ENCODE results near the gene ZNF652.
A peak's percentile ranks its signal among the peaks of the same experiment; 100 is the strongest.
"Not testable (repeated sequence)": the region's sequence is repeated elsewhere in the genome, so short reads cannot be mapped to it uniquely, and the experiment has no call there.

ZNF652 gene

DNA sequence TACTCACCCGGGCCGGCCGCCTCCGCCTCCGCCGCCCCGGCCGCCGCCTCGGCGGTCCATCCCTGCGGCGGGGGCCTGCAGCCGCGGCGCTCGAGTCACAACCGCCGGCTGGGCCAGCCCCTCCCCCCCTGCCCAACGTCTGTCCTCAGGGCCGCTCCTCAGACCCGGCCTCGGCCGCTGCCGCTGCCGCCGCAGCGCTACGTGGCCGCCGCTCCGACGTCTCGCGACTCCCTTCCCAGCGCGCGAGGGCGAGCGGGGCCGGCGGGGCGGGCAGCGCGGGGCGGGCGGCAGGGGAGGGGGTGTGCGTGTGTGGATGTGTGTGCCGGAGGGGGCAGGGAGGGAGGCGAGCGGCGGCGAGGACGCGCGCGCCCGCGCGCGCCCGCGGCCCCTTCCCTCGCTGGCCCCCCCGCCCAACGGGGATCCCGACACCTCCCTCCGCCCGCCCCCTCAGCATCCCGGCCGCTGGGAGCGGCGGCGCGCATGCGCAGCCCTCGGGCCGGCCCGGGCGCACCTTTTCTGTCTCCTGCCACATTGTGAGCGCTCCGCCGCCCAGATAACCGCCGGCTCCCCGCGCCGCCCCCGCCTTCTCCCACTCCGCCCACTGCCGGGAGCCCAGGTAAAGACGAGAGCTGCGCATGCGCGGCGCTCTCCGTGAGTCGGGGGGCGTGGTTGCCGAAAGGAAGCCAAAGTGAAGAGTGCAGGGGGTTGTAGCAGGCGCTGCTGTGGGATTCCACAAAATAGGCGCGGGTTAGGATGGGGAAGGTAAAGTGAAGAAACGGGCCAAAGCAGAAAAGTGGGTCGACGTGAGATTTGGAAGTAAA, at the start of gene ZNF652:
Gene ZNF652, minus strand, starts transcription at position 349 of the 821 bp plus-strand sequence. CDS start 44,525 bp downstream, outside the sequence.
- no peak for DNase-seq (ENCODE audit: low read depth, low spot score)

DNA sequence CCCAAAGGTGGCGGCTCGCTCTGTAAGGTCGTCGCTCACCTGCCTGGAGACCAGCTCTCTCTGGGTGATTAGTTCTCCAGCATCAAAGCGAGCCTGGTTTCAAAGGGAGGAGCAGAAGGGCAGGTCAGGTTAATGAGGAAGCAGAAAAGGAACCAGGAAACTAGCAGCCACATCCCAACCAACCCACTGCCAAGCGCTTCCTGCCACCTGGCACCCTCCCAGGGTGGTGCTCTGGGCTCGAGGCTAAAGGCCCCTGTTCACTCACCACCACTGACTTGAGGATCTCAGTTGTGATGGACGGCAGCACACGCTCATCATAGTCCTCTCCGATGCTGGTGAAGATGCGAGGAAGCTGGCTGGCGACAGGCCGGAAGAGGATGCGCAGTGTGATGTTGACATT, 47.0 kb upstream of the ZNF652 start:
- DNase-seq (ENCODE audit: low read depth, low spot score), result no peak

GRCh38 chr17:49407981-49408501, 46.0 kb upstream of the ZNF652 start:
- DNase-seq (ENCODE audit: low read depth, low spot score), result peak; percentile 47

GRCh38 chr17:49407086-49407485, 45.0 kb upstream of the ZNF652 start:
- no peak for DNase-seq (ENCODE audit: low read depth, low spot score)

DNA sequence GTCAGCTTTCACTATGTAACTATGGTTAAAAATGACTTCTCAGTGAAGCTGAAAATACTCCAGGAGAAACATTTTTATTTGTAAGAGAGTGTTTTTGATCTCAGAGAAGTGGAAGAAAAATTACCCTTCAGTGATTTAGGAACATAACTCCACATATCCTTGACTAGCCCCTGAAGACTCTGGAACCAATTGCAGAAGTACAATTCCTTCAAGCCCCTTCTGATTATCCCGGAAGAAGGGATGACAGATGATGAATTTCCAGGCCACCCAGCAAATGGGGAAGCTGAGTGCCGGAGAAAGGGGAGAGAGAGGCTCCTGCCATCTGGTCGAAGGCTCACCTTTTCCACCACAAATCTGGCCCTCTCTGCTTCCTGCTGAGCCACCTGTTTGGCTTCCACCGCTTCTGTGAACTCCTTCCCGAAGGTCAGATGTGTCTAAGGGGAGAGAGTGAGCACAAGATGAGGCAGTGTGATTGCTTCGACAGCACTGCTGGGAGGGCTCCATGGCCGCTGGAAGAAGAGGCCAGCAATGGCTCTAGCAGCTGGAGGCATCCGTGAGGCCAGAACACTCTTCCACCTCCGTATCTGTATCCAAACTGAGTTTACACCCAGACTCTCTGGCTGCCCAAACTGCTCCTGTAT, 44.5 kb upstream of the ZNF652 start:
- DNase-seq (ENCODE audit: low read depth, low spot score), result no peak

- DNase-seq (ENCODE audit: low read depth, low spot score), result no peak
Measured at GRCh38 chr17:49404906-49405305, 42.9 kb upstream of the ZNF652 start.

DNA sequence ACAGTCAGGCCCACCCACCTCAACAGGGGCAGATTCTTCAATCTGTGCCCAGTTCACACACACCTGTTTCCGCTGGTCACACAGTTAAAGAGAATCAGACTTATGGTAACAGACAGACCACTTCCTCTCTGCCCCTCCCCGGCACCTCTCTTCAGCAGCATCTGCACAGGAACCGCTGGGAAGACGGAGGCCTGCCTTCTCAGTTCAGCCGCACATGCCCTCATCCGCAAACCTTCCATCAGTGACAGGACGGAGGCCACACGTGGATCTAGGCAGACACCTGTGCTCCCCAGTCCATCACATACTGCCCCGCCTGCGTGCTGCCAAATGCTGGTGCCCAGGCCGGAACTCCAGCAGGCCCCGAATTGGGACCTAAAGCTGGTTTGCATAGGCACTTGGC, 42.3 kb upstream of the ZNF652 start:
- DNase-seq (ENCODE audit: low read depth, low spot score), result no peak

- no peak for DNase-seq (ENCODE audit: low read depth, low spot score)
Measured at GRCh38 chr17:49403514-49404289, 41.7 kb upstream of the ZNF652 start.

DNA sequence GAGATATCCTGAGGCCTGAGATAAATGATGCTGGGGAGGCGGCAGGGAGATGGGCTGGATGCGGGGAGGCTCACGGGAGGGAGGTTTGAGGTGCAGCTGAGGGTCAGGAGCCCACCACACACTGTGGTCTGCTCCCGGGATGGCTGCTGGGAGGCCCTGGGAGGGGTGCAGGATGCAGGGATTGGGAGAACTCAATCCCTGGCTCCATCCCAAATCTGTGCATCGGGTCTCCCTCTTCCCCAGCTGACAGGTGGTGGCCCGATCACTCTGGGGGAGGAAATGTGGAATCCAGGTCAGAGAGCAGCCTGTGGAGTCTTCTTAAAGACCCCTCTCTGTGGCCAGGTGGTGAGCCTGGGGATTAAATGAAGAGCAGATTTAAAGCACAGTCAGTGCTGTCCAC, 40.7 kb upstream of the ZNF652 start:
- no peak for DNase-seq (ENCODE audit: low read depth, low spot score)

DNA sequence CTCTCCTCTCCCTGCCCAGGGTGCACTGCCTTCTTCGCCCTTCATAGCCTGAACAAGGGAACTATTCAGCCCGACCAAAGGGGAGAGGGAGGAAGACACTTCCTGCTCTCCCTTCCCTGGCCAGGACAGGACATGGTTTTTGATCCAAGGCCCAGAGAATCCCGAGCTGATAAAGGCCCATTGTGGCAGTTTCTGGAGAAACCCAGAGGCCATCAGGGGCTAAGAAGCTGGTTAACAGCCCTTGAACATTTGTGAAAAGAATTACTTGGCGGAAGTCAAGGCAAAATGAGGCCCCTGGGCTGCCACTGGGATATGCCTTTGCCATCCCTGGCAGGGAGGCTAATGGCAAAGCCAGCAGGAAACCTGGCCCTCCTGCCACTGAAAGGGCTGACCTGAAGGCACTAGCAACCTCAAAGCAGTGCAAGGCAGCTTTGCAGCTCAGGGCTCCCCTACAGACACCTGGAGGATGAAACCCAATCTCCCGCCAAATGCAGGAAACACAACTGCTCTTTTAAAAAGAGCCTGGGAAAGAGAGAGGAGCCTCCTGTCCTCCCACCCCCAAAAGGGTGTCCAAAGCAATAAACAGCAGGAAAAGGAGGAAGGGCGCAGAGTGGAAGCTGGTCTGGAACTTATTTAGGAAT, 40.0 kb upstream of the ZNF652 start:
- DNase-seq (ENCODE audit: low read depth, low spot score), result no peak

DNA sequence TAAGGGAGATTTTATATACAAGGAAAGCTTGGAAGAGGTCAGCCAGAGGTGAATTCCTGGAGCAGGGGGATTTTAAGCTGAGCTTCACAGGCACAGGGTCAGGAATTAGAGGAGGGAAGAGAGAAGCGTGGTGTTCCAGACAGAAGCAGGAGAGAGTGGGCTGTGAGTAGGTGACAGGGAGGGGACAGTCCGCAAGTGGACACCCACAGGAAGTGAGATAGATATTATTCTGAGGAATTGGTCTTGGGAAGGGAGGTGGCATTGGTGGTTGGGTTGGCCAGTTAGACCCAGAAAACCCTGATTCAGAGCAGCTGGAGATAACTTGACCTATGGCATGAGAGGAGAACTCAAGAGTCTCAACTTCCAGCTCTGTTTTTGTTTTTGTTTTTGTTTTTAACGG, 37.9 kb upstream of the ZNF652 start:
- DNase-seq (ENCODE audit: low read depth, low spot score), result no peak

- no peak for DNase-seq (ENCODE audit: low read depth, low spot score)
Measured at GRCh38 chr17:49397586-49397985, 35.5 kb upstream of the ZNF652 start.

- no peak for DNase-seq (ENCODE audit: low read depth, low spot score)
Measured at GRCh38 chr17:49393491-49394255, 31.6 kb upstream of the ZNF652 start.

- no peak for DNase-seq (ENCODE audit: low read depth, low spot score)
Measured at GRCh38 chr17:49390548-49391324, 28.7 kb upstream of the ZNF652 start.

- not testable (repeated sequence) for DNase-seq (ENCODE audit: low read depth, low spot score)
Measured at GRCh38 chr17:49389514-49390347, 27.7 kb upstream of the ZNF652 start.

DNA sequence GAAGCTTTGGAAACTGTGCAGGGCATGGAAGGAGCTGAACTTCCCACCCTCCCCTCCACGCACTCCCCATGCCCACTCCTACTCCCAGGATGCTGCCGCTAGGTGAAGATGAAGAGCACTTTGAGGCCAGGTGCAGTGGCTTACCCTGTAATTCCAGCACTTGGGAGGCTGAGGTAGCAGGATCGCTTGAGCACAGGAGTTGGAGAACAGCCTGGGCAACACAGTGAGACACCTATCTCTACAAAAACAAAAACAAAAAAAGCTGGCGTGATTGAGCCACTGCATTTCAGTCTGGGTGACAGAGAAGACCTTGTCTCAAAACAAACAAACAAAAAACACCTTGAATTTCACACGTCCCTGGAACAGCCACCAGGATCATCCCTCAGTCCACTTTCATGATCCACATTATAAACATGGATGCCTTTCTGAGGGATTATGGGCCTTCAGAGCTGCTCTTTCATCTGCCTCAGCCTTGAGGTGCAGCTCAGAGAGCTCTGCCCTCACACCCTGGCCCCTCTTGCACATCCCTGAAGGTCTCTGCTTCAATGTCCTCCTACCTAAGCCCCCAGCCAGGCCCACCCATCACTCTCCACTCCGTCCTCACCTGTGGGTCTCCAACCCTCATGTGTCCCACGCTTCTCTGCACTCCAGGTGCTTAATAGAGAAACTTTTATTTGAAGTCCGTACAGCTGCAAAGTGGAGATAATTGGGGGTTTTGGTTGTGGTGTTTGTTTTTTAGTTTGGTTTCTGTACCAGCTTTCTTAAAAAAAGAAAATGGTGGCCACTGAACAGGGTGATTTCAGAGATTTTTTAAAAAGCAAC, 26.9 kb upstream of the ZNF652 start:
- no peak for DNase-seq (ENCODE audit: low read depth, low spot score)

DNA sequence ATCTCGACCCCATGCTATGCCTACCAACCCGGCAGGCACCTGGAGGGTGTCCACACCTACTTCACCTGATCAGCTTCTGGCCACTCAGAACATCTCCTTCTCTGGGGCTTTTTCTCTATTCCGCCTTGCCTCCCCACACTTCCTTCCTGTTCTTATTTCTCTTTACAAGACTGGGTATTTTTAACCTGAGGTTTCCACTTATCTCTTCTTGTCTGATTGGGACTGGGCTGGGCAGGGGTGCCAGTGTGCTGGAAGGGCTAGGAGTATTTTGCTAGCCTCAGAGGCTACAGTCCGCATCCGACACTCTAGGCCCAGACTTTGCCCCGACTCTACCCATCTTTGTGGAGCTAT, 26.2 kb upstream of the ZNF652 start:
- DNase-seq (ENCODE audit: low read depth, low spot score), result no peak

- no peak for DNase-seq (ENCODE audit: low read depth, low spot score)
Measured at GRCh38 chr17:49387498-49388289, 25.6 kb upstream of the ZNF652 start.

All from brain pericyte (primary cell).